ENCODE results near the gene HMX1.

The HMX1 gene

DNA sequence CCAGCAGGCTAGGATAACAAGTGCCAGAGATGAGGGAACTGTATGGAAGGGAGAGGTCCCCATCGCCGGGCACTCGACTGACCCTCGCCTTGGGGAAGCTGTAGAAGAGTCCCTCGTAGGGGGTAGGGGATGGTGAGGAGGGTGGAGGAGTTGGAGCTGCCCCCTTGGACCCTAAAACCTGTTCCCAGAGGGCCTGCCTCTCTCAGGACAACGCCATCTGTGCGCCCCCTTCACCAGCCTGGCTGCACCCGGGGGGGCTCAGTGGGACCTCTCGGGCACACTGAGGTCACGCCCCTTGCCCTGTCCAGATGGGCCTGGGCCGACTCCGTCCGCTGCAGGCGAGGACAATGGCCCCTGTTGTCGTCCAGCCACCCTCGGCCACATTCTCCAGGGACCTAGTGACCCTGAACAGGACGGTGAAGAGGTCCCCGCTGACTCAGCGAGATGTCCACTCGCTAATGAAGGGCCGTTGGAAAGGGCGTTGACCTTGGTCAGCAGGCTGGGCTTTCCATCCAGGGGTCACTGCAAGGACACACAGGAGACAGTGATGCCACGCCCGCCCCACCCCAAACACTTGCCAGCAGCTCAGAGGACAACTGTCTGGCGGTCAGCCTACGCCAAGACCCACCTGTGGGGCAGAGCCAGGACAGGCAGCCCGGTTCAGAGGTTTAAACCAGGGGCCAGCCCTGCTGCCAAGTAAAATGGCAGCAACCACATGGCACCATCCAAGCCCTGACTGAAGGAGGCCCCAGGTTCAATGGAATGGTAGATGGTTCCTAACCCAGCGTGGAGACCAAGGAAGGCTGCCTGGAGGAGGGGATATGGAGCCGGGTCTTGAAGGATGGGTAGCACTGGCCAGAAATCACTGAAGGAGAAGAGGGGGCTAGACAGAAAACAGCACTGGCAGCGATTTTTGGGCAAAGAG lies 51.2 kb downstream of the HMX1 start:
- DNase-seq (ENCODE audit: low read depth, low spot score), result no peak

- no peak for DNase-seq (ENCODE audit: low read depth, low spot score)
Observed at GRCh38 chr4:8819473-8820177, 52.0 kb downstream of the HMX1 start.

DNA sequence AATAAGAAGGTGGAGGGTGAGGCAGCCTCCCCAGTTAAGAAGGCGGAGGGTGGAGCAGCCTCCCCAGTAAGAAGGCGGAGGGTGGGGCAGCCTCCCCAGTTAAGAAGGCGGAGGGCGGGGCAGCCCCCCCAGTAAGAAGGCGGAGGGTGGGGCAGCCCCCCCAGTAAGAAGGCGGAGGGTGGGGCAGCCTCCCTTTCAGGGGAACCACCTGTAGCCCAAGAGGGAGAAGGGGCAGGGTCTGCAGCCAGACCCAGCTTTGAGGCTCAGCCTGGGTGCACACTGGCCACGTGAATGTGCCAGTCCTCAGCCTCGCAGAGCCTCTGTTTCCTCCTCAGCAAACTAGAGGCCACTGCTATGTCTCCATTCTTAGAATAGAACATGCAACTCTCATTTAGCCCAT lies 52.6 kb downstream of the HMX1 start:
- DNase-seq (ENCODE audit: low read depth, low spot score), result no peak

GRCh38 chr4:8818063-8818881 lies 53.4 kb downstream of the HMX1 start:
- DNase-seq (ENCODE audit: low read depth, low spot score), result no peak

DNA sequence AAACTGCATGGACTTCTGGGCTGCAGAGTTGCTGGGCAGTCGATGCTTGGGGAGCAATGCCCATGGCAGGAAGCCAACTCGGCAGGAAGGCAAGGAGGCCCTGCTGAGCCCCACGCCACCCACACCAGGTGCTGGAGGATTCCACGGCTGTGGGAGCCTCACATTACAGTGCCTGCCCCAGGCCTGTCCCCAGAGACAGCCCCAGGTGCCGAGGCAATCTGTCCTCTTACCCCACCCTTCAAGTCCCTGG lies 53.9 kb downstream of the HMX1 start:
- DNase-seq (ENCODE audit: low read depth, low spot score), result no peak

GRCh38 chr4:8817096-8817812 lies 54.4 kb downstream of the HMX1 start:
- DNase-seq (ENCODE audit: low read depth, low spot score), result no peak
